A204.1 (cell line): ENCODE measurements around the gene IRGQ.
"Not testable (repeated sequence)": the region's sequence is repeated elsewhere in the genome, so short reads cannot be mapped to it uniquely, and the experiment has no call there.

Experiments
- FAIRE-seq: peaks from 2 replicates; lab custom pipeline; 2012; peaks lifted over from hg19 to GRCh38; lab: Jason Lieb, UNC

IRGQ gene

GRCh38 chr19:43570174-43570791 is 25.7 kb downstream of the IRGQ start:
- FAIRE-seq: no peak

GRCh38 chr19:43569657-43570056 is 26.3 kb downstream of the IRGQ start:
- no peak for FAIRE-seq

- FAIRE-seq: no peak
Measured at GRCh38 chr19:43564800-43565199, 31.1 kb downstream of the IRGQ start.

- no peak for FAIRE-seq
Measured at GRCh38 chr19:43563816-43564457, 32.0 kb downstream of the IRGQ start.

- no peak for FAIRE-seq
Measured at GRCh38 chr19:43562698-43563241, 33.2 kb downstream of the IRGQ start.

- FAIRE-seq: no peak
Measured at GRCh38 chr19:43562226-43562697, 33.7 kb downstream of the IRGQ start.

- no peak for FAIRE-seq
Measured at GRCh38 chr19:43561139-43561970, 34.6 kb downstream of the IRGQ start.

- no peak for FAIRE-seq
Measured at GRCh38 chr19:43560687-43561086, 35.2 kb downstream of the IRGQ start.

- FAIRE-seq: no peak
Measured at GRCh38 chr19:43555185-43555770, 40.7 kb downstream of the IRGQ start.

- no peak for FAIRE-seq
Measured at GRCh38 chr19:43554317-43554895, 41.5 kb downstream of the IRGQ start.

- no peak for FAIRE-seq
Measured at GRCh38 chr19:43553656-43554055, 42.3 kb downstream of the IRGQ start.

- no peak for FAIRE-seq
Measured at GRCh38 chr19:43552616-43553015, 43.3 kb downstream of the IRGQ start.

GRCh38 chr19:43552198-43552450 is 43.8 kb downstream of the IRGQ start:
- no peak for FAIRE-seq

- FAIRE-seq: no peak
Measured at GRCh38 chr19:43551399-43552197, 44.3 kb downstream of the IRGQ start.

- FAIRE-seq: no peak
Measured at GRCh38 chr19:43548706-43549105, 47.2 kb downstream of the IRGQ start.

- FAIRE-seq: not testable (repeated sequence)
Measured at GRCh38 chr19:43547926-43548325, 48.0 kb downstream of the IRGQ start.

- no peak for FAIRE-seq
Measured at GRCh38 chr19:43546581-43546980, 49.4 kb downstream of the IRGQ start.

- no peak for FAIRE-seq
Measured at GRCh38 chr19:43545981-43546380, 50.0 kb downstream of the IRGQ start.

GRCh38 chr19:43545276-43545675 is 50.7 kb downstream of the IRGQ start:
- FAIRE-seq: no peak

GRCh38 chr19:43544077-43544476 is 51.9 kb downstream of the IRGQ start:
- FAIRE-seq: no peak

GRCh38 chr19:43541920-43542650 is 53.8 kb downstream of the IRGQ start:
- no peak for FAIRE-seq
